HL-60/S4 treated with phorbol 12-myristate 13-acetate at 8.2 ng/mL for 4 days and 3 days (cell line): ENCODE data around the gene ING4.
"Not testable (repeated sequence)": the region's sequence is repeated elsewhere in the genome, so short reads cannot be mapped to it uniquely, and the experiment has no call there.

Experiments
- in situ Hi-C: fragments of 300-500 bp; cut with MboI; formaldehyde crosslinking; loops from 2 replicates; pipeline ENCODE4 v1.15.0; 2022; ENCODE audit warnings: low sequenced_read_pairs

Gene ING4

GRCh38 chr12:6662906-6663742 lies at the start of gene ING4:
Gene ING4 (minus strand): TSS chr12:6663119. CDS start chr12:6663101, 18 bp downstream.
- in situ Hi-C loops, result no loop called here

GRCh38 chr12:6708960-6709394 lies 46.1 kb upstream of the ING4 start:
- in situ Hi-C loops, result no loop called here

GRCh38 chr12:6708351-6708750 lies 45.4 kb upstream of the ING4 start:
- in situ Hi-C loops, result not testable (repeated sequence)

- in situ Hi-C loops, result no loop called here
Observed at GRCh38 chr12:6703631-6704030, 40.7 kb upstream of the ING4 start.

GRCh38 chr12:6701078-6701768 lies 38.3 kb upstream of the ING4 start:
- in situ Hi-C loops, result no loop called here

GRCh38 chr12:6700646-6701051 lies 37.7 kb upstream of the ING4 start, which contains the start of gene PIANP:
Gene PIANP (minus strand): TSS chr12:6700815. CDS start chr12:6698061, 2,754 bp downstream.
- in situ Hi-C loops, result no loop called here

GRCh38 chr12:6699989-6700645 lies 37.2 kb upstream of the ING4 start:
- in situ Hi-C loops, result no loop called here

- in situ Hi-C loops, result no loop called here
Observed at GRCh38 chr12:6699259-6699988, 36.5 kb upstream of the ING4 start.

- in situ Hi-C loops, result no loop called here
Observed at GRCh38 chr12:6698352-6699046, 35.6 kb upstream of the ING4 start.

- in situ Hi-C loops, result no loop called here
Observed at GRCh38 chr12:6697584-6698351, 34.8 kb upstream of the ING4 start.

GRCh38 chr12:6696690-6697583 lies 34.0 kb upstream of the ING4 start:
- in situ Hi-C loops, result no loop called here

GRCh38 chr12:6695313-6696045 lies 32.6 kb upstream of the ING4 start:
- in situ Hi-C loops, result no loop called here

- in situ Hi-C loops, result no loop called here
Observed at GRCh38 chr12:6694701-6695100, 31.8 kb upstream of the ING4 start.

GRCh38 chr12:6693832-6694355 lies 31.0 kb upstream of the ING4 start:
- in situ Hi-C loops, result no loop called here

GRCh38 chr12:6692888-6693287 lies 30.0 kb upstream of the ING4 start:
- in situ Hi-C loops, result no loop called here

- in situ Hi-C loops, result no loop called here
Observed at GRCh38 chr12:6691473-6691872, 28.6 kb upstream of the ING4 start.

- in situ Hi-C loops, result no loop called here
Observed at GRCh38 chr12:6688999-6689882, 26.3 kb upstream of the ING4 start, which contains the start of gene ZNF384. Gene ZNF384 (minus strand): TSS chr12:6689375. CDS start chr12:6679520, 9,855 bp downstream.
